Nephron progenitor cell (in vitro differentiated cells): ENCODE results near the gene XAGE1B.
"Not testable (repeated sequence)": the region's sequence is repeated elsewhere in the genome, so short reads cannot be mapped to it uniquely, and the experiment has no call there.

Source experiments
- DNase-seq: peaks from one replicate; pipeline ENCODE4 v3.0.0; 2021
- H3K27ac Mint-ChIP-seq: 2 replicates; pipeline ENCODE4 v1.8.0; 2021; ENCODE audit warnings: mild to moderate bottlenecking, moderate library complexity, mixed read lengths
- H3K27me3 Mint-ChIP-seq: 2 replicates; pipeline ENCODE4 v1.8.0; 2021; ENCODE audit warnings: mild to moderate bottlenecking, low read depth, mixed read lengths; ENCODE audit not compliant: poor library complexity
- H3K36me3 Mint-ChIP-seq: 2 replicates; pipeline ENCODE4 v1.8.0; 2021; ENCODE audit warnings: low read depth, mixed read lengths
- H3K4me1 Mint-ChIP-seq: 2 replicates; pipeline ENCODE4 v1.8.0; 2021; ENCODE audit warnings: mixed read lengths
- H3K4me3 Mint-ChIP-seq: 2 replicates; pipeline ENCODE4 v1.8.0; 2021; ENCODE audit warnings: mild to moderate bottlenecking, moderate library complexity, mixed read lengths
- H3K9me3 Mint-ChIP-seq: 2 replicates; pipeline ENCODE4 v1.8.0; 2021; ENCODE audit warnings: mild to moderate bottlenecking, moderate library complexity, mixed read lengths
- CTCF ChIP-seq: fragments of 200-600 bp; sonication (generic); IDR thresholded peaks from 2 replicates; pipeline ENCODE4 v1.5.0; 2021; ENCODE audit warnings: antibody characterized with exemption

Gene XAGE1B

GRCh38 chrX:52516987-52517325 lies at the start of gene XAGE1B:
Gene XAGE1B, minus strand, starts transcription at chrX:52517063. Its CDS starts 1,536 bp downstream, at chrX:52515527.
- not testable (repeated sequence) for H3K36me3 Mint-ChIP-seq, H3K27ac Mint-ChIP-seq, DNase-seq, H3K9me3 Mint-ChIP-seq, H3K4me1 Mint-ChIP-seq, H3K27me3 Mint-ChIP-seq, H3K4me3 Mint-ChIP-seq

- no peak for DNase-seq
- TF ChIP-seq CTCF: no peak
- Mint-ChIP-seq H3K36me3 (no peaks in the 10 kb centered on the region), H3K27me3 (peaks cover 13% of the 10 kb centered on the region), H3K27ac (no peak overlapping the region), H3K9me3 (peaks cover 63% of the 10 kb centered on the region), H3K4me1 (peaks cover 4% of the 10 kb centered on the region), H3K4me3 (no peak overlapping the region)
Measured at GRCh38 chrX:52563105-52563504, 46.2 kb upstream of the XAGE1B start.

- Mint-ChIP-seq H3K27me3 (peaks cover 6% of the 10 kb centered on the region), H3K4me1 (no peaks in the 10 kb centered on the region), H3K4me3 (no peak overlapping the region), H3K27ac (no peak overlapping the region), H3K36me3 (no peaks in the 10 kb centered on the region), H3K9me3 (peaks cover 50% of the 10 kb centered on the region)
- DNase-seq: no peak
- TF ChIP-seq CTCF: no peak
Measured at GRCh38 chrX:52558140-52558539, 41.3 kb upstream of the XAGE1B start.

GRCh38 chrX:52556741-52557140 lies 39.9 kb upstream of the XAGE1B start:
- H3K4me3 Mint-ChIP-seq: no peak overlapping the region
- H3K4me1 Mint-ChIP-seq: no peaks in the 10 kb centered on the region
- peaks cover 6% of the 10 kb centered on the region for H3K27me3 Mint-ChIP-seq
- DNase-seq: no peak
- no peak overlapping the region for H3K27ac Mint-ChIP-seq
- TF ChIP-seq CTCF: no peak
- H3K36me3 Mint-ChIP-seq: no peaks in the 10 kb centered on the region
- peaks cover 59% of the 10 kb centered on the region for H3K9me3 Mint-ChIP-seq

- Mint-ChIP-seq H3K9me3 (peaks cover 56% of the 10 kb centered on the region), H3K4me3 (no peak overlapping the region), H3K4me1 (no peaks in the 10 kb centered on the region), H3K27me3 (peaks cover 13% of the 10 kb centered on the region), H3K36me3 (no peaks in the 10 kb centered on the region), H3K27ac (no peak overlapping the region)
- no peak for DNase-seq
- no peak for TF ChIP-seq CTCF
Measured at GRCh38 chrX:52553995-52554642, 37.3 kb upstream of the XAGE1B start.

- not testable (repeated sequence) for DNase-seq, H3K27me3 Mint-ChIP-seq, H3K36me3 Mint-ChIP-seq, H3K4me3 Mint-ChIP-seq, H3K27ac Mint-ChIP-seq, H3K4me1 Mint-ChIP-seq
- H3K9me3 Mint-ChIP-seq: peaks cover 48% of the 10 kb centered on the region
Measured at GRCh38 chrX:52548769-52549168, 31.9 kb upstream of the XAGE1B start.

GRCh38 chrX:52544147-52544840 lies 27.4 kb upstream of the XAGE1B start:
- Mint-ChIP-seq H3K27ac (no peak overlapping the region), H3K36me3 (no peaks in the 10 kb centered on the region), H3K9me3 (peaks cover 44% of the 10 kb centered on the region), H3K4me3 (no peak overlapping the region), H3K4me1 (no peaks in the 10 kb centered on the region), H3K27me3 (no peaks in the 10 kb centered on the region)
- no peak for TF ChIP-seq CTCF
- DNase-seq: no peak
